Neural progenitor cell (in vitro differentiated cells): ENCODE measurements around the gene BCAS3.

Source experiments
- CTCF ChIP-seq: fragments of 200-600 bp; sonication (generic); IDR thresholded peaks from 2 replicates; pipeline ENCODE4 v1.5.1; 2017; ENCODE audit warnings: antibody characterized with exemption, mild to moderate bottlenecking
- EZH2 ChIP-seq: fragments of 200-600 bp; sonication (generic); IDR thresholded peaks from 2 replicates; pipeline ENCODE4 v1.6.1; 2017; ENCODE audit warnings: antibody characterized with exemption, mild to moderate bottlenecking, moderate library complexity

DNA sequence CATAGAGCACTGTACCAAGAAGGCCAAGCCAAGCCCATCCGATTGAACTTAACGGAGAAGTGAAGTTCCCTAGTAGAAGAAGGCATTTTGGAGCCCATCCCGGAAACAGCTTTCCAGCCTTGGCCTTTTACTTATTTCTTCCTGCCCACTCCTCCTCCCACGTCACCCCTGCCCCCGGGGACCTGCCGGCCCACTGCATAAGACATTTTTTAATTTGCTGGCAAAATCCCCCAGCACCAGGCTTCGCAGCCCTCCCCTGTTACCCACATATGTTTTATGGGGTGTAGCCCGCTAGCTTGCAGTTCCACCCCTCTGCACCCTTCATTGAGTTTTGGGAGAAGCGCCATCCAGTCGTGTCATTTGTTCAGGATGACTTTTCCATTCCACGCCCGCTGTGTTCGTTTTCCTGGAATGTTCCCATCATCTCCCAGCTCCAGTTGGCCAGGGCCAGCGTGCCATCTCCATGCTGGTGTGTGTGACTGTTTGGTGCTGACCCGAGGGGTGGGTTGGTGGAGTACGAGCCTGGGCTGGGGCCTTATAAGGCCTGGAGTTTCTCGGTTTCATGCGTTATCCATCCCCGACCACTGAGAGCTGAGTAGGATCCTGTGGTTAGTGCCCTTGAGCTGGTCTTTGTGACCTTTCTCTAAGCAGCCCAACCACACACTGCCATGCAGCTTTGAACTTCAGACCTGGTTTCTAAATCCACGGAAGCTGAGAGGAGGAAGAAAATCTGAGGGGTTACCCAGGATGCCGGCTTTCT, 702.0 kb downstream of the BCAS3 start:
- no peak for TF ChIP-seq CTCF
- TF ChIP-seq EZH2, result no peak
